Activated CD4-positive, alpha-beta T cell treated with anti-CD3 and anti-CD28 coated beads, Interleukin-2, Interleukin-4, amounts not matched to agents 100 ng/mL and 50 ng/mL, durations not matched to agents 16 hours and 8 hours (primary cell): ENCODE data around the gene ASNSD1.
"Not testable (repeated sequence)": the region's sequence is repeated elsewhere in the genome, so short reads cannot be mapped to it uniquely, and the experiment has no call there.

Experiments
- DNase-seq: peaks from one replicate; pipeline ENCODE4 v3.0.0-alpha.2; 2020; ENCODE audit warnings: low spot score

ASNSD1 gene

DNA sequence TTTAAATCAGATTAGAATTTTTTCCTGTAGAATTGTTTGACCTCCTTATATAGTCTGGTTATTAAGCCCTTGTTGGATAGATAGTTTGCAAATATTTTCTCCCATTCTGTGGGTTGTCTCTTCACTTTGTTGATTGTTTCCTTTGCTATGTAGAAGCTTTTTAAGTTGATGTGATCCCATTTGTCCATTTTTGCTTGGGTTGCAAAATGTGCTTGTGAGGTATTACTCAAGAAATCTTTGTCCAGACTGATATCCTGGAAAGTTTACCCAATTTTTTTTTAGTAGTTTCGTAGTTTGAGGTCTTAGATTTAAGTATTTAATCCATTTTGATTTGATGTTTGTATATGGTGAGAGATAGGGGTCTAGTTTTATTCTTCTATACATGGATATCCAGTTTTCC lies 26.5 kb downstream of the ASNSD1 start:
- not testable (repeated sequence) for DNase-seq

DNA sequence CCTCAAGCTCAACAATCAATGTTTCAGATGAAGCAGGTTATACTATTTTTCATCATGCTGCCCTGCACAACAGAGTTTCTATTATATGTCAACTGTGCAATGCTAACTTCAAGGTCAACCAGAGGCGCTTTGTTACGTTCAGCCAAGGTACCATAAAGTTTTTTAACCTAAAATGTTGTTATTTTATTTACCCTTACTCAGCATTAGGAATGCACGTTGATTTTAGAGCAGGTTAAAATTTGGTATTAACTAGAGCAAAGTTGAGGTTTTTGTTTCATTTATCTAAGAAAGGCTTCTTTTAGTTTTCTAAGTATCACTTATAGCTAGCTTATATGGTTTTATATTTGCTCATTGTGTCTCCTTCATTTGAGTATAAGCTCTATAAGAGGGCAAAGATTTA lies 35.0 kb downstream of the ASNSD1 start:
- DNase-seq: no peak

DNA sequence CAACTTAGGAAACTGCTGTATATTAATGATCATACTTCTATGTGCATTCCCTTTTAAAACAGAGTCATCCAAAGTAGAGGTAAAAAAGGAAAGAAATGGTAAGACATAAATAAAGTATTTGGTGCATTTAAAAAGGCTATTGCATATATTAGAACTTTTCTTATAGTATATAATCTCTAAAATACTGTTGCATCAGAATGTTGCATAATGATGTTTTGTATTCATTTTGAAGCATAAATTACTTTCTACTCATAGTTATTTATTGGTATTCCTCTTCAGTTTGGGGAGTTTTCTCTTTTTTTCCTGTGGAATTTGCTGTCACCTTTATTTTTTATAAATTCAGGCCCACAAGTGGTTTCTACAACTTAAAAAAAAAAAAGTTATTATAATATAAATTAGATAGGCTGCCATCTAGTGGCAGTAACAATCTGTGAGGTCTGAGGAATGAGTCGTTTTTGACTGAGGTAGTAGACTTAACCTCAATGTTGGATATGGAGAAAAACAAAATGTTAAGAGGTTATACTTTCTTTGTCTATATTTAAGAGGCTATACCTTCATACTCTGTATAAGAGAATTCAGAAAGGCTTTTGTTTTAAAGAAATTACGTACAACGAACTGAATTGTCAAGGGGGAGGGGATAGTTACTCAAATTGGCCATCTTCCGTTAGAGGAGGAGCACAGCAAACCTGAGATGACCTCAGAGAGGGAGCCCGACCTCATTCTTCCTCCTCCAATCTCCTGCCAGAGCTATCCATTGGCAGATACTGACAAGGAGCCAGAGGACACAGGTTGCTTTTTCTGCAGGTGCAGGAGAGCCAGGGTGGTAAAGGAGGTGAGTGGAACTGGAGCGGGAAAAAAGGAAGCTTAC lies 37.0 kb downstream of the ASNSD1 start:
- DNase-seq: peak; percentile 35

DNA sequence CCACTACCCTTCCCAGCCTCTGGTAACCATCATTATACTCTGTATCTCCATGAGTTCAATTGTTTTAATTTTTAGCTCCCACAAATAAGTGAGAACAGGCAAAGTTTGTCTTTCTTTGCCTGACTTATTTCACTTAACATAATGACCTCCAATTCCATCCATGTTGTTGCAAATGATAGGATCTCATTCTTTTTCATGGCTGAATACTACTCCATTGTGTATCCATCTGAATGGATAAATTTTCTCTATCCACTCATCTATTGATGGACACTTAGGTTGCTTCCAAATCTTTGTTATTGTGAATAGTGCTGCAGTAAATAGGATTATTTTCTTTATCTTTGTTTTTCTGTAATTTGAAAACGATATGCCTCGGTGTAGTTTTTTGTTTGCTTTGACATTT lies 39.4 kb downstream of the ASNSD1 start:
- DNase-seq: no peak

DNA sequence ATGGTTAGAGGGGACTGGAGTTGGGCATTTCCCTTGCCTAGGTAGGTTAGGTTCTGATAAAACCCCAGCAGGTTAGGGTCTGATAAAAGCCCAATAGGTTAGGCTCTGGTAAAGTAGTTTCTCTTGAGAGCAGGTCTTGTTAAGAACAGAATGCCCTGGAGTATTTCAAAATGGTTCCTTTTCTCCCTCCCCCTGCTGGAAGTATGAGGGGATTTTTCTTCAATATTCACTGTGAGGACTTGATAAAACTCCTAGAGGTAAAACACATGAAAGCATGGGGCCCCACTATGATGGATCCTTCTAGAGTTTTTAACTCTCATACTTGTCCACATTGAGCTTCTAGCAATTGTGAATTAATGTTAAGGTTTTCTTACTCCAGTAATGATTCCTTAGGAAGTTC lies 40.8 kb downstream of the ASNSD1 start:
- no peak for DNase-seq

DNA sequence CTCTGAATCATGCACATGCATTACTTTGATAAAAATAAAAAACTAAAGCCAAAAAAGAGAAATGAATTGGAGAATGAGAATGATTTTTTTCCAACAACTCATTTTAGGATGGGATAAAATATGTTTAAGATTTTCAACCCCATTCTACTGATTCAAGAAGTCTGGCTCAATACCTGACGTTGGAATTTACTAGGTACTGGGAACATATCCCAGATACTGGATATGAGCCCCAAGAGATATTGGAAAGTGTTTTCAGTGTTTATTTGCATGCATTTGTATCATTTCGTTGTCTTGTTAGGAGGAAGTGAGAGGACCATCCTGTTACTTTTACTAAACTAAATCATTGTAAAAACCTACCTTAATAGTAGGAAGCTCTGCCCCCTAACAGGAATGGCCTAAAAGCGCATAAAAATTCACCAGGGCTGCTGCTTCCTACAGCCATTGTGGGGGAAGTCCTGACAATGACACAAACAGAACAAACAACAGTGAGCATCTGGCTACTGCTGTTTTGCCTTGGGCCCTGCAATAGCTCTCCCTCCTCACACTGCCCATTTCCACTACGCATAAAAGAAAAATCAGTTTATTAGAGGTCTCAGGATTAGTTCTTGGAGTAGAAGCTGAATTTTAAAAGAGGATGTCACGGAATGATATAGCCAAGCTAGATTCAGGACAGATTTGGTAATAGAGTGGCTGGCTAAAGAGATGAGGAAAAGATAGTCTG lies 48.4 kb downstream of the ASNSD1 start:
- DNase-seq: no peak

DNA sequence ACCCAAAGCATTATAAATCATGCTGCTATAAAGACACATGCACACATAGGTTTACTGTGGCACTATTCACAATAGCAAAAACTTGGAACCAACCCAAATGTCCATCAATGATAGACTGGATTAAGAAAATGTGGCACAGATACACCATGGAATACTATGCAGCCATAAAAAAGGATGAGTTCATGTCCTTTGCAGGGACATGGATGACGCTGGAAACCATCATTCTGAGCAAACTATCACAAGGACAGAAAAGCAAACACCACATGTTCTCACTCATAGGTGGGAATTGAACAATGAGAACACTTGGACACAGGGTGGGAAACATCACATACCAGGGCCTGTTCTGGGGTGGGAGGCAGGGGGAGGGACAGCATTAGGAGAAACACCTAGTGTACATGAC lies 56.3 kb downstream of the ASNSD1 start:
- DNase-seq: not testable (repeated sequence)

DNA sequence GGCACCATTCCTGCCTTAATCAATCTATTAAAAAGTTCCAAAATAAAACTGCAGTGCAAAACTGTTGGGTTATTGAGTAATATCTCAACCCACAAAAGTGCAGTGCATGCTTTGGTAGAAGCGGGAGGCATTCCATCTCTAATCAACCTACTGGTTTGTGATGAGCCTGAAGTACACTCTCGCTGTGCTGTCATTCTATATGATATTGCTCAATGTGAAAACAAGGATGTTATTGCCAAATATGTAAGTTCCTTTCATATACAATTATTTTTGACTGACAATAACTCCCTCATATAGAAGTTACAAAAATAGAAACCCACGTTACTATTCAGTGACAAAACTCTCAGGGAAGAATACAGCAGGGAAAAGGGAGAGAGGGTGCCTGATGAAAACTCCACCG lies 58.3 kb downstream of the ASNSD1 start:
- DNase-seq: no peak
